ENCODE data around the gene DGKI.

DGKI gene

GRCh38 chr7:137345799-137346449, 500.9 kb downstream of the DGKI start:
- DNase-seq (ENCODE audit: low read depth in 2 of 2): no peak

GRCh38 chr7:137343281-137343841, 503.4 kb downstream of the DGKI start, which contains the start of gene PTN:
PTN (minus strand) TSS chr7:137343733; CDS start chr7:137254973, 88,760 bp downstream.
- DNase-seq (ENCODE audit: low read depth in 2 of 2): no peak

DNA sequence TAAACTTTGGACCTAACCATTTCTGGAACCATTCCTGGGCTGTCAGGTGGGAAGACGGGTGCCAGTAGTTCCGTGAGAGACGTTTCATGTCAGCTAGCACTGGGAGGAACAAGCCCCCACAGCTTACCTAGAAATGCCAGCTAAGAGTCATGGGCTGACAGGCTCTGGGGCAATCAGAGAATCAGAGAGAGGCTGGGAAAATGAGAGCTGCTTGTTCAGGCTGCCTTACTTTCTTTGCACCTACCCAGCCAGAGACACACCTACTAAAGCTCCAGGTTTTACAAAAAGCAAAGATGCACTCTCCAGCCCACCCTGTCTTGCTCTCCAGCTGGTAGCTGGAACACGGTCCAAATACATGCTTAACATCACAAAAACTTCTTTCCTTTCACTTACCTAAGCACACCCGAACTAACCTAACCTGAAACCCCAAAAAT, 503.9 kb downstream of the DGKI start:
- DNase-seq (ENCODE audit: low read depth in 2 of 2): no peak

GRCh38 chr7:137342265-137342664, 504.5 kb downstream of the DGKI start:
- no peak for DNase-seq (ENCODE audit: low read depth in 2 of 2)

- no peak for DNase-seq (ENCODE audit: low read depth in 2 of 2)
Measured at GRCh38 chr7:137337902-137338301, 508.9 kb downstream of the DGKI start.

DNA sequence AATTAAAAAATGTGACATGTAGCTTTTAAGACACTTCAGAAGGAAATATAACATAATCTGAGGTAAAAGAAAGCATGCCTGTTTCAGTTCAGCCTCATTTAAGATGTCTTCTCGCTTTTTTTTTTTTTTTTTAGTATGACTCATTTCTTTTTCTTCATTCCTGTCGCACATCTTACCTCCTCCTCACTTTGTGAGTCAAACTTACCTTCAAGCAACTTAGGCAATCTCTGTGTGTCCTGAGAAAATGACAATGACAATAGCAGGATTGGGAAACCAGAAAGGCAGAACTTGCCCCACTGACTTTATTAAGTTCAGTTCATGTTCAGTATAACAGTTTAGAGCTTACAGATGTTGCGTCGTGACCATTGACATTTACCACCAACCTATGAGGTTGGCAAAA, 511.0 kb downstream of the DGKI start:
- no peak for DNase-seq (ENCODE audit: low read depth in 2 of 2)

DNA sequence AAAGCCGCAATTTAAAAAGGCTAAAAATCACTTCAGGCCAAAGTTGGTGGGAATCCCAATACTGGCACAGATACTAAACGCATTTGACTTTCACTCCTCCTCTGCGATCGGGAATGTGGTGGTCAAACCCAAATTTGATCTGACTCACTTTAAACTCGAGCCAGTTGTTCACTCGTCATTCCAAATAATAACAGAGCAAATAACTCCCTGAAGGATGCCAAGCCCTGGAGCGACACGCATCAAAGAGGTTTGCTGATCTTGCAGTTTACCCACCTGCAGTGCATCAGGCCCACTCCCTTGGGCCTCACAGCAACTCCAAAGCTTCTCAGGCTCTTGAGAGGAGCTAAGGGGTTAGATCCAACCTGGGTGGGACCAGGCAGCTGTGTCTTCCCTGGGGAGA, 515.4 kb downstream of the DGKI start:
- no peak for DNase-seq (ENCODE audit: low read depth in 2 of 2)

Measured in stimulated activated CD8-positive, alpha-beta memory T cell treated with anti-CD3 and anti-CD28 coated beads, Interleukin-15, amount 100 ng/mL, for 4 hours (primary cell).